Measurements from ENCODE around the gene GDF11. TPM values are rescaled to one million over a fixed set of nuclear protein-coding genes. Genes with fewer than 3 reads are reported as not detected.

Gene GDF11
- total and polyA plus RNA-seq, 10 donors, result 3.5 to 14.5 (median 9.7) TPM

DNA sequence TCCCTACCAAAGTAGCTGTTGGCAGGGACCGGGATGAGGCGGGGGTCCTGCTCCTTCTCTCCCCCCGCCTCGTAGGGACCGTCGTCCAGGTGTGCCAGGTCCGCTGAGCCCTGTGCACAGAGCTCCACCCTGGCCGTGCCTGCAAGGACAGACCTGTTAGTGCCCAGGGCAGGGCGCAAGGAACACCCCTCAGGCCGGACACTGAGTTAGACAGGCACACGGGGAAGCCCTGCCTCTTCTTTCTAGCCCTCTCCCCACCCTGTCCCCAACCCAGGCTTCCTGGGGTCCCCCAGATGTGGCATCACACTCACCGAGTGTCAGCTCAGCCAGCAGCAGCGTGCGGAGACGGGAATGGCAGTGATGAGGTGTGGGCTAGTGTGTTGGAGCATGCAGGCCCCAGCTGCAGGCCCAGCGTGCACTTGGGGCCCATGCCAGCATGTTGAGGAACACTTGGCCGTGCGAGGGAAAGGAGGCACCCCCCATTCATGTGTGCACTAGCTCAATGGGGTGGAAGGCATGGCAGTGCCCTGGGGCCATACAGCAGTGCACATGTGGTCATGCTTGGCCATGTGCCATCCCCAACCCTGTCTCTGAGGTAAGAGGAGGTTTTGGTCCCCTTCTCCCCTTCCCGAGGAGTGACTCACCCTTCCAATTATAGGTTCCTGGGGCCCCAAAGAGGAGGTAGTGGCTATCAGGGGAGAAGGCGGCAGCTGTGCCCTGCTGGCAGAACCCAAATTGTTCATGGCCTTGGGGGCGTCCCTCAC is 42.5 kb upstream of the GDF11 start:
- intact Hi-C loops (cut with DNase I; ENCODE audit: low total_unique reads), result no loop called here
- TF ChIP-seq POLR2AphosphoS5 (IDR thresholded peaks at IDR 0.05) (no peak), POLR2A (IDR thresholded peaks at IDR 0.05) (no peak)
- TF ChIP-seq, protein P1, sequence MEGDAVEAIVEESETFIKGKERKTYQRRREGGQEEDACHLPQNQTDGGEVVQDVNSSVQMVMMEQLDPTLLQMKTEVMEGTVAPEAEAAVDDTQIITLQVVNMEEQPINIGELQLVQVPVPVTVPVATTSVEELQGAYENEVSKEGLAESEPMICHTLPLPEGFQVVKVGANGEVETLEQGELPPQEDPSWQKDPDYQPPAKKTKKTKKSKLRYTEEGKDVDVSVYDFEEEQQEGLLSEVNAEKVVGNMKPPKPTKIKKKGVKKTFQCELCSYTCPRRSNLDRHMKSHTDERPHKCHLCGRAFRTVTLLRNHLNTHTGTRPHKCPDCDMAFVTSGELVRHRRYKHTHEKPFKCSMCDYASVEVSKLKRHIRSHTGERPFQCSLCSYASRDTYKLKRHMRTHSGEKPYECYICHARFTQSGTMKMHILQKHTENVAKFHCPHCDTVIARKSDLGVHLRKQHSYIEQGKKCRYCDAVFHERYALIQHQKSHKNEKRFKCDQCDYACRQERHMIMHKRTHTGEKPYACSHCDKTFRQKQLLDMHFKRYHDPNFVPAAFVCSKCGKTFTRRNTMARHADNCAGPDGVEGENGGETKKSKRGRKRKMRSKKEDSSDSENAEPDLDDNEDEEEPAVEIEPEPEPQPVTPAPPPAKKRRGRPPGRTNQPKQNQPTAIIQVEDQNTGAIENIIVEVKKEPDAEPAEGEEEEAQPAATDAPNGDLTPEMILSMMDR (IDR thresholded peaks at IDR 0.05 in 8 of 11, conservative IDR thresholded peaks at IDR 0.05 in 3 of 11), result no peak
- no peak overlapping the region for H3K27ac ChIP-seq
- 78 to 89% (median 88%) methylated on average over 12 to 21 of the region's 21 CpGs for whole genome bisulfite sequencing, 5 donors
- no peak overlapping the region for H3K4me3 ChIP-seq
- H3K9me3 ChIP-seq, result no peaks in the 10 kb centered on the region
- peaks cover 0 to 14% (median 0%) of the 10 kb centered on the region in 6 donors for H3K36me3 ChIP-seq
- H3K4me1 ChIP-seq, result peaks cover 0 to 10% (median 0%) of the 10 kb centered on the region in 6 donors
- DNase-seq, result peak; percentile 68
- no peaks in the 10 kb centered on the region for H3K27me3 ChIP-seq (replicated peaks in 1 of 7)

DNA sequence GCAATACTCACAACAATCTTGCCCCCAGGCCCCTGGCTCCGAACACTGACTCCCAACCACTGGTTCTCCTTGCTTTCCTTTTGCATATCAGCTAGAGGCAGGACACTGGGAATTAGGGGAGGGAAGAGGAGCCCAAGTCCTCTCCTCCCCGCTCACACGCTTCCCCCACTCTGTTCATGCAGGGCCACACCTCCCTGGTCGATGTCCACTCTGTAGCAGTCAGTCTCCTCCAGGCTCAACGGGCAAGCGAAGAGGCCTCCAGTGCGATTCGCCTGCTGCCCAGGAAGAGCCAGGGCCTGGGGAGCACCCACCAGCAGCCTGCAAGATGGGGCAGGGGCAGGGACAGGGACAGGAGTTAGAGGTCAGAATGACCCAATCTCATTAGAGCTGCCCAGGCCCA is 40.1 kb upstream of the GDF11 start:
- DNase-seq, result peak; percentile 60
- H3K4me3 ChIP-seq, result no peak overlapping the region
- H3K9me3 ChIP-seq, result no peaks in the 10 kb centered on the region
- no peaks in the 10 kb centered on the region for H3K36me3 ChIP-seq
- TF ChIP-seq POLR2A (IDR thresholded peaks at IDR 0.05) (no peak), POLR2AphosphoS5 (IDR thresholded peaks at IDR 0.05) (no peak)
- TF ChIP-seq, protein P1 (IDR thresholded peaks at IDR 0.05 in 8 of 11, conservative IDR thresholded peaks at IDR 0.05 in 3 of 11), result no peak
- peaks cover 0 to 11% (median 0%) of the 10 kb centered on the region in 7 donors for H3K27me3 ChIP-seq (replicated peaks in 1 of 7)
- intact Hi-C loops (cut with DNase I; ENCODE audit: low total_unique reads), result no loop called here
- H3K4me1 ChIP-seq, result peaks cover 0 to 34% (median 15%) of the 10 kb centered on the region in 6 donors
- H3K27ac ChIP-seq, result no peak overlapping the region
- 80 to 98% (median 90%) methylated on average over 8 of the region's 8 CpGs for WGBS, 5 donors

DNA sequence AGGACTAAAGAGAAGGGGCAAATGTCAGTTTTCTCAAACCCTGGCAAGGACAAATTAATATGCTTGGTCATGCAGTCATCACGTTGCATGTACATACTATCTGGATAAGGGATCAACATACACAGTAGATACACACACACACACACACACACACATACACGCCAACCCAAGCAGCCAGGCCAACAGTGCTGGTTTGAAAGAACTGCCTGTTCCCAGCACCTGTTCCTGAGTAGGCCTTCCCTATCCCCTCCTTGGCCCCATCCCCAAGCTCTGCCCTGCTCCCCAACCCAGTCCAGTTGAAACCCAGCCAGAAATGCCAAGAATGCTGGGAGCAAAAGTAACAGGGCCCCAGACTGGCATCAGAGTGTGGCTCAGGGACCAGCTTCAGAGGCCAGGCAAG is 39.6 kb upstream of the GDF11 start:
- 69 to 84% (median 73%) methylated on average over 2 of the region's 2 CpGs for WGBS, 5 donors
- Histone ChIP-seq H3K27me3 (replicated peaks in 1 of 7) (peaks cover 0 to 14% (median 0%) of the 10 kb centered on the region in 7 donors), H3K27ac (no peak overlapping the region), H3K9me3 (no peaks in the 10 kb centered on the region), H3K4me3 (no peak overlapping the region), H3K4me1 (peaks cover 2 to 39% (median 19%) of the 10 kb centered on the region in 6 donors), H3K36me3 (no peaks in the 10 kb centered on the region)
- peak; percentile 18 for DNase-seq
- intact Hi-C loops (cut with DNase I; ENCODE audit: low total_unique reads), result no loop called here
- TF ChIP-seq, protein P1 (IDR thresholded peaks at IDR 0.05 in 8 of 11, conservative IDR thresholded peaks at IDR 0.05 in 3 of 11), result no peak
- no peak for TF ChIP-seq POLR2AphosphoS5 (IDR thresholded peaks at IDR 0.05)
- no peak for TF ChIP-seq POLR2A (IDR thresholded peaks at IDR 0.05)

DNA sequence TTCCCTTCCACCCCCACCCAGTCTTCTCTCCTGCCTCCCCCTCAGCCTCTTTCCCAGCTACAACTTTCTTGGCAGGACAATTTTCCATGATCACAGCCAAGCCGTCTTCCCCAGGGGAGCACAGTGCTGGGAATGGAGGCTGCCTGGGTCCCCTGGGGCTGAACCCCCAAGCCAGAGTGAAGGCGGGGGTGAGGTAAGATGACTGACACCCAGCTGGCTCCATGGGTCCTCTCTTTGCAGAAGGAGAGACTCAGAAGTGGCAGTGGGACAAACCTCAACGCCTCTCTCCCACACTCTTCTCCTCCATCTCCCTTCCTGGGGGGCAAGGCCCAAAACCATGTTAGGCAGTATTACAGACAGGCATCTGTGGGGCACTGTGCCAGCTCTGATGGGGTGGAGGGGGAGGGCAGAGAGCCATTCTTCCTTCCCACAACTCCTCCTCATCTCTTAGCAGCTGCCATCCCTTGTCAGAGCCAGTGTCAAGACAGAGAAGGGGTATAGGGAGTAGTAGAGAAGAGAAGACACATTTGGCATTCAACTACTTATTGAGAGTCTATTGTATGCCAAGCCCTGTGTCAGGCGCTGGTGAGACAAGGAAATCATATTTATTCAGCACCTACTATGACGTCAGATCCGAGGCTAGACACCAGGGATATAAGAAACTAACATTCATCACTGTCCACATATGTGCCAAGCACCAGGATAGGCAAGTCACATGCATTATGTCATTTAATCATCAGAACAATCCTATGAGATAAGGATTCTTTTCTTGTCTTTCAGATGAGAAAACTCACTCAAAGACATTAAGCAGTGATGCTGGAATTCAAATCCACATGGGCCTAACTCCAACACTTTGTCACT is 38.8 kb upstream of the GDF11 start:
- peaks cover 11 to 47% (median 26%) of the 10 kb centered on the region in 6 donors for H3K4me1 ChIP-seq
- no peak overlapping the region for H3K27ac ChIP-seq
- TF ChIP-seq POLR2AphosphoS5 (IDR thresholded peaks at IDR 0.05) (no peak), POLR2A (IDR thresholded peaks at IDR 0.05) (no peak)
- TF ChIP-seq, protein P1 (IDR thresholded peaks at IDR 0.05 in 8 of 11, conservative IDR thresholded peaks at IDR 0.05 in 3 of 11), result no peak
- no peaks in the 10 kb centered on the region for H3K9me3 ChIP-seq
- peaks cover 0 to 23% (median 0%) of the 10 kb centered on the region in 7 donors for H3K27me3 ChIP-seq (replicated peaks in 1 of 7)
- DNase-seq, result peak; percentile 20
- intact Hi-C loops (cut with DNase I; ENCODE audit: low total_unique reads), result no loop called here
- 69 to 85% (median 79%) methylated on average over 6 of the region's 6 CpGs for WGBS, 5 donors
- no peaks in the 10 kb centered on the region for H3K36me3 ChIP-seq
- H3K4me3 ChIP-seq, result no peak overlapping the region

Measured in spleen (tissue), 11 donors.